Body of pancreas (tissue), 4 donors: ENCODE data around the gene AGBL4. TPM values are rescaled to one million over a fixed set of nuclear protein-coding genes. Genes with fewer than 3 reads are reported as not detected.

Experiments used
- ATAC-seq: fragments of 150-250 bp; one replicate; pipeline ENCODE4 v1.9.1; 2016
- DNase-seq, 4 donors: peaks; one replicate each; pipeline ENCODE4 v3.0.0-alpha.2; 2019
- H3K27ac ChIP-seq, 4 donors: fragments of 200-600 bp; sonication (generic); 1 replicate in 3 of 4; 2 replicates in 1 of 4; pipeline versions ENCODE4 v1.5.1 to v1.6.1; 2016 to 2019; ENCODE audit warnings: mild to moderate bottlenecking in 1 of 4, mixed read lengths in 1 of 4, moderate library complexity in 1 of 4
- H3K27me3 ChIP-seq, 2 donors: fragments of 200-600 bp; sonication (generic); one replicate each; pipeline ENCODE4 v1.6.0; 2016; ENCODE audit warnings: mild to moderate bottlenecking in 1 of 2
- H3K36me3 ChIP-seq, 2 donors: fragments of 200-600 bp; sonication (generic); replicated peaks in 1 of 2; 2 replicates each; pipeline ENCODE4 v1.5.1; 2016; ENCODE audit warnings: low read depth in 2 of 2; ENCODE audit not compliant: insufficient read depth in 1 of 2
- H3K4me1 ChIP-seq: fragments of 200-600 bp; sonication (generic); one replicate; pipeline ENCODE4 v1.6.0; 2016
- H3K4me3 ChIP-seq, 2 donors: fragments of 200-600 bp; sonication (generic); 1 replicate in 1 of 2; 2 replicates in 1 of 2; pipeline ENCODE4 v1.5.1; 2016 to 2019
- H3K9me3 ChIP-seq, 3 donors: fragments of 200-600 bp; sonication (generic); 1 replicate in 2 of 3; 2 replicates in 1 of 3; pipeline ENCODE4 v1.5.1; 2016
- CTCF ChIP-seq, 7 experiments: fragments of 450-650 bp in 4 of 7; fragments of 200-600 bp in 3 of 7; sonication (generic) in 3 of 7; IDR thresholded peaks; one replicate each; pipeline ENCODE4 v1.5.1; 2016 to 2019; ENCODE audit warnings: antibody characterized with exemption in 7 of 7
- POLR2A ChIP-seq, 3 donors: fragments of 450-650 bp; IDR thresholded peaks; one replicate each; pipeline ENCODE4 v1.6.1; 2016; ENCODE audit warnings: antibody characterized with exemption in 3 of 3, mild to moderate bottlenecking in 2 of 3
- WGBS, 2 donors: methylation state at CpG; one replicate each; pipeline ENCODE4 v1.1.5; 2017; 5-methylcytosine and 5-hydroxymethylcytosine counted together
- intact Hi-C: fragments of 100-400 bp; cut with DNase I; formaldehyde crosslinking; loops from one replicate; pipeline ENCODE4 v1.15.1; 2023
- total RNA-seq, 2 donors: library from RNA; depleted of rRNA; stranded (reverse); fragments of >200 nt; gene quantifications; one replicate each; pipeline ENCODE4 v1.1.0, GENCODE V29; 2016

Gene AGBL4
- total RNA-seq, 2 donors from 2014 or later: 0.33 to 0.78 TPM

GRCh38 chr1:49252917-49253316 is 770.8 kb downstream of the AGBL4 start:
- intact Hi-C loops: no loop called here
- Histone ChIP-seq H3K9me3 (no peaks in the 10 kb centered on the region), H3K27me3 (no peaks in the 10 kb centered on the region), H3K4me1 (no peaks in the 10 kb centered on the region), H3K27ac (no peak overlapping the region), H3K36me3 (no peaks in the 10 kb centered on the region), H3K4me3 (no peak overlapping the region)
- DNase-seq (no peak), ATAC-seq (no peak)
- no peak for TF ChIP-seq CTCF (IDR thresholded peaks at IDR 0.05)
- no peak for TF ChIP-seq POLR2A (IDR thresholded peaks at IDR 0.05)

DNA sequence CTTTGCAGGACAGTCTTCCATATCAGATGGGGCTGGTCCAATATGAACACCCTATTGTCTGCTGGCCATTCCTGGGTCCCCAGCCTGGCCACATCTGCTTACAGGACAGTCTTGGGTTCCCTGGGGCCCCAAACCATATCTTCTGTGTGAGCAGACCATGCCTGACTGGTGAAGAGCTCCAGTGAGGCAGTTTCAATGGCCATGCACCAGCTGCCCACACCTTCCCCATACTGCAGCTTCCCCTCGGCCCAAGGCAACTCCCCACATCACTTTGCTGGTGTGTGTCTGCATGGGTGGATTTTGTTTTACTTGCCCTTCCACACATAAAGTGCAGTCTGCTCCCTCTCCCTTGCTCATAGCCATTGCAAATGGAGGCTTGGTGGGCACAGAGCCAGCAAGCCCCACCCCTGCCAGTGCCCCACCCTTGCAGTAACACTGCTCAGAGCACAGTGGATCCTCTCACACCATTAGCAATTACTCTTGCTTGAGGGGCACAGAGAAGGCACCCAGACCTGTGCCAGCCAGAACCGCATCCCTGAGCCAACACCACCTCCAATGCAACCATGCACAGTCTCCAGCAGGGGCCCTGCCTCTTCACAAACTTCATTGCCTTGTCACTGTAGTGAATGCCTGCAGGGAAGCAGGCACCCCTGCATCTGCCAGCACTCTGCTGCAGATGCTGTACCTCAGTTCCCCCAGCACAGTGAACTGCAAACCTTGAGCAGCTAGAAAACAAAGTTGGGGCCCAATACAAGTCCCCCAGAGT is 772.6 kb downstream of the AGBL4 start:
- Histone ChIP-seq H3K4me1 (no peaks in the 10 kb centered on the region), H3K9me3 (no peaks in the 10 kb centered on the region), H3K27me3 (no peaks in the 10 kb centered on the region), H3K36me3 (no peaks in the 10 kb centered on the region), H3K4me3 (no peak overlapping the region), H3K27ac (no peak overlapping the region)
- no peak for TF ChIP-seq CTCF (IDR thresholded peaks at IDR 0.05)
- TF ChIP-seq POLR2A (IDR thresholded peaks at IDR 0.05): no peak
- intact Hi-C loops: no loop called here
- WGBS, 2 donors: 73 to 75% methylated on average over 2 of the region's 2 CpGs
- ATAC-seq: no peak
- DNase-seq: no peak

DNA sequence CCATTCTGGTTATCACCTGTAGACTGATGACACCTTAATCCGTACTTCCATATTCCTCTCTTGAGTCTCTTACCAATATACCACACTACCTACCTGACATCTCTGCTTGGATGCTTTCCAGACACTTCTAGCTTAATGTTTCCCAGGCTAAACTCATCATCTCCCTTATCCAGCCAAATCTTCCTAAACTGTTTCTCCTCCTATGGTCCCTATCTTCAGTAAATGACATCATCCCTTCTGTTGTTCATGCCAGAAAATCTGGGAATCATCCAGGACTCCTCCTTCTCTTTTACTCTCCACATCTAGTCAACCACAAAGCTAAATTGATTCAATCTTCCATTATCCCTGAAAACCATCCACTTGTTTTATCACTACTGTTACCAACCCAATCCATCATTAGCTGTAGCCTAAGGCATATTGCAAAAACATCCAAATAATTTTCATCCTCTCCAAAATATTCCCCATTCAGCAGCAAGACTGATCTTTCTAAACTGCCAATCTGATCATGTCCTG is 783.0 kb downstream of the AGBL4 start:
- no peak for ATAC-seq
- intact Hi-C loops: no loop called here

GRCh38 chr1:49234988-49235387 is 788.8 kb downstream of the AGBL4 start:
- H3K4me1 ChIP-seq: no peaks in the 10 kb centered on the region
- intact Hi-C loops: no loop called here
- no peak for ATAC-seq
- H3K27me3 ChIP-seq: no peaks in the 10 kb centered on the region
- H3K4me3 ChIP-seq: no peak overlapping the region
- no peak for DNase-seq
- H3K27ac ChIP-seq: no peak overlapping the region
- no peaks in the 10 kb centered on the region for H3K36me3 ChIP-seq
- WGBS, 2 donors: 58 to 62% methylated on average over 1 of the region's 1 CpG
- H3K9me3 ChIP-seq: no peaks in the 10 kb centered on the region
- TF ChIP-seq CTCF (IDR thresholded peaks at IDR 0.05): no peak
- TF ChIP-seq POLR2A (IDR thresholded peaks at IDR 0.05): no peak

More for the DNA sequence above, 783.0 kb downstream of the AGBL4 start:
- Histone ChIP-seq H3K27ac (no peak overlapping the region), H3K9me3 (no peaks in the 10 kb centered on the region), H3K36me3 (no peaks in the 10 kb centered on the region), H3K4me1 (no peaks in the 10 kb centered on the region), H3K27me3 (no peaks in the 10 kb centered on the region), H3K4me3 (no peak overlapping the region)
- 75 to 84% methylated on average over 1 of the region's 1 CpG for WGBS, 2 donors
- TF ChIP-seq CTCF (IDR thresholded peaks at IDR 0.05): no peak
- no peak for TF ChIP-seq POLR2A (IDR thresholded peaks at IDR 0.05)
- no peak for DNase-seq

DNA sequence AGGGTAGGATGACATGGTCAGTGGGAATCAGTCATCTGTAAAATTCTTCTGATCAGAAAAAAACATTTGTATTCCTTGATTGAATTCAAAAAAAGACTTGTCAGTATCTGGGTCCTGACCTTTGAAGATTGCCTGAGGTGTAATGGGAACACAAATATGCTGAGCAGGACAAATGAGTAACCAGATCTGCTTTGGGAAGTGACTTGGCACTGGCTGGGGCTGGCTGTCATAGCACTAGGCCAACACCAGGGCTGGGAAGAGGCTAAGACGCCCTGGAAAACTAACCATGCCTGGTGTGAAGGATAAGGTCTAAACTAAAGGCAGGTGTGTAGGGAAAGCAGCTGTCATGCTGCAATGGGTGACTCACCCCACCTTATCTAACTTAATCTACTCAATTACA is 794.2 kb downstream of the AGBL4 start:
- peak overlapping the region in 1 of 4 donors; percentile 17 for H3K27ac ChIP-seq
- no peaks in the 10 kb centered on the region for H3K9me3 ChIP-seq
- H3K4me3 ChIP-seq: no peak overlapping the region
- H3K4me1 ChIP-seq: peaks cover 17% of the 10 kb centered on the region
- 29 to 32% methylated on average over 1 of the region's 1 CpG for WGBS, 2 donors
- intact Hi-C loops: no loop called here
- TF ChIP-seq POLR2A (IDR thresholded peaks at IDR 0.05): no peak
- TF ChIP-seq CTCF (IDR thresholded peaks at IDR 0.05): peak in 5 of 7 experiments; percentile 9 to 34 (median 24)
- no peaks in the 10 kb centered on the region for H3K27me3 ChIP-seq
- H3K36me3 ChIP-seq: no peaks in the 10 kb centered on the region
- ATAC-seq (peak; percentile 68), DNase-seq (peak; percentile 17 to 39 (median 30))
